ENCODE results near the gene PCDH9.

- TF ChIP-seq POLR2A (IDR thresholded peaks at IDR 0.05): no peak
- no peak for TF ChIP-seq CTCF (IDR thresholded peaks at IDR 0.05)
- TF ChIP-seq EP300 (IDR thresholded peaks at IDR 0.05): no peak
Observed at GRCh38 chr13:67078062-67078461, 152.1 kb downstream of the PCDH9 start.

Data from suprapubic skin (tissue), 3 donors.